Nephron (organoid): ENCODE data around the gene CCL11.

Experiments used
- H3K27ac Mint-ChIP-seq, 3 experiments: 2 replicates each; pipeline ENCODE4 v1.8.0; 2020; ENCODE audit warnings: mixed read lengths in 3 of 3, mild to moderate bottlenecking in 2 of 3, moderate library complexity in 1 of 3
- H3K27me3 Mint-ChIP-seq: 2 replicates; pipeline ENCODE4 v1.8.0; 2021; ENCODE audit warnings: low read depth, mild to moderate bottlenecking, moderate library complexity, mixed read lengths
- H3K36me3 Mint-ChIP-seq: 2 replicates; pipeline ENCODE4 v1.8.0; 2020; ENCODE audit warnings: low read depth, mixed read lengths
- H3K4me1 Mint-ChIP-seq: 2 replicates; pipeline ENCODE4 v1.8.0; 2020; ENCODE audit warnings: mixed read lengths
- H3K4me3 Mint-ChIP-seq, 3 experiments: 2 replicates each; pipeline ENCODE4 v1.8.0; 2020; ENCODE audit warnings: mild to moderate bottlenecking in 3 of 3, mixed read lengths in 3 of 3, moderate library complexity in 2 of 3
- H3K9me3 Mint-ChIP-seq: 2 replicates; pipeline ENCODE4 v1.8.0; 2020; ENCODE audit warnings: mixed read lengths
- TF ChIP-seq, protein P1 (sequence below), 3 experiments: fragments of 200-600 bp; sonication (generic); IDR thresholded peaks; one replicate each; pipeline ENCODE4 v1.5.0; 2021; ENCODE audit warnings: antibody characterized with exemption in 3 of 3; ENCODE audit not compliant: unreplicated experiment in 3 of 3

CCL11 gene

DNA sequence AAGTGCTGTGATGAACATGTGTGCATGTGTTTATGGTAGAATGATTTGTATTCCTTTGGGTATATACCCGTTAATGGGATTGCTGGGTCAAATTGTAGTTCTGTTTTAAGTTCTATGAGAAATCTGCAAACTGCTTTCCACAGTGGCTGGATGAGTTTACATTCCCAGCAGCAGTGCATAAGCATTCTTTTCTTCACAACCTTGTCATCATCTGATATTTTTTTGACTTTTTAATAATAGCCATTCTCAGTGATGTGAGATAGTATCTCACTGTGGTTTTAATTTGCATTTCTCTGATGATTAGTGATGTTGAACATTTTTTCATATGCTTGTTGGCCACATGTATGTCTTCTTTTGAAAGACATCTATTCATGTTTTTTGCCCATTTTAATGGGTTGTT is 52.2 kb downstream of the CCL11 start:
- Mint-ChIP-seq H3K36me3 (no peaks in the 10 kb centered on the region), H3K4me3 (no peak overlapping the region), H3K4me1 (no peaks in the 10 kb centered on the region), H3K27me3 (peaks cover 8% of the 10 kb centered on the region), H3K27ac (no peak overlapping the region), H3K9me3 (peaks cover 3% of the 10 kb centered on the region)
- TF ChIP-seq, protein P1, sequence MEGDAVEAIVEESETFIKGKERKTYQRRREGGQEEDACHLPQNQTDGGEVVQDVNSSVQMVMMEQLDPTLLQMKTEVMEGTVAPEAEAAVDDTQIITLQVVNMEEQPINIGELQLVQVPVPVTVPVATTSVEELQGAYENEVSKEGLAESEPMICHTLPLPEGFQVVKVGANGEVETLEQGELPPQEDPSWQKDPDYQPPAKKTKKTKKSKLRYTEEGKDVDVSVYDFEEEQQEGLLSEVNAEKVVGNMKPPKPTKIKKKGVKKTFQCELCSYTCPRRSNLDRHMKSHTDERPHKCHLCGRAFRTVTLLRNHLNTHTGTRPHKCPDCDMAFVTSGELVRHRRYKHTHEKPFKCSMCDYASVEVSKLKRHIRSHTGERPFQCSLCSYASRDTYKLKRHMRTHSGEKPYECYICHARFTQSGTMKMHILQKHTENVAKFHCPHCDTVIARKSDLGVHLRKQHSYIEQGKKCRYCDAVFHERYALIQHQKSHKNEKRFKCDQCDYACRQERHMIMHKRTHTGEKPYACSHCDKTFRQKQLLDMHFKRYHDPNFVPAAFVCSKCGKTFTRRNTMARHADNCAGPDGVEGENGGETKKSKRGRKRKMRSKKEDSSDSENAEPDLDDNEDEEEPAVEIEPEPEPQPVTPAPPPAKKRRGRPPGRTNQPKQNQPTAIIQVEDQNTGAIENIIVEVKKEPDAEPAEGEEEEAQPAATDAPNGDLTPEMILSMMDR (IDR thresholded peaks at IDR 0.05; ENCODE audit: unreplicated experiment in 3 of 3): no peak
